HepG2 (cell line): ENCODE data around the gene SLC45A1.

ENCODE experiments used
- CEBPB ChIP-seq: IDR thresholded peaks from 2 replicates; pipeline ENCODE4 v1.6.1; 2011; ENCODE audit warnings: low read depth, low read length, improper control_type of control experiment, borderline replicate concordance
- EZH2 ChIP-seq: conservative IDR thresholded peaks from 2 replicates; pipeline ENCODE4 v1.6.1; 2012; ENCODE audit warnings: mild to moderate bottlenecking, low read depth, low read length, moderate library complexity
- GABPB1 ChIP-seq: IDR thresholded peaks from 2 replicates; pipeline ENCODE4 v1.6.1; 2016; ENCODE audit warnings: mild to moderate bottlenecking, missing genetic modification reagents, moderate library complexity, missing compliant biosample characterization
- MEIS1 ChIP-seq: sonication (generic); formaldehyde crosslinking; IDR thresholded peaks from 2 replicates; pipeline ENCODE4 v1.9.0; 2021; ENCODE audit warnings: mild to moderate bottlenecking, missing genetic modification reagents, moderate library complexity, borderline replicate concordance
- NBN ChIP-seq: fragments of 450-650 bp; conservative IDR thresholded peaks from 2 replicates; pipeline ENCODE4 v1.6.1; 2017
- NR3C1 ChIP-seq: sonication (generic); formaldehyde crosslinking; IDR thresholded peaks from 2 replicates; pipeline ENCODE4 v1.4.0; 2020; ENCODE audit warnings: missing genetic modification reagents
- POLR2A ChIP-seq, 2 experiments: IDR thresholded peaks; 2 replicates each; pipeline ENCODE4 v1.6.1; 2011; ENCODE audit warnings: low read depth in 2 of 2, low read length in 2 of 2, mild to moderate bottlenecking in 1 of 2, moderate library complexity in 1 of 2; ENCODE audit not compliant: insufficient read depth in 1 of 2
- ZNF142 ChIP-seq: sonication (generic); formaldehyde crosslinking; IDR thresholded peaks from 2 replicates; pipeline ENCODE4 v1.4.0; 2020; ENCODE audit warnings: missing genetic modification reagents
- TF ChIP-seq, protein P1 (sequence below): sonication (generic); formaldehyde crosslinking; IDR thresholded peaks from 2 replicates; pipeline ENCODE4 v1.5.0; 2020; ENCODE audit warnings: mild to moderate bottlenecking, missing genetic modification reagents, moderate library complexity

DNA sequence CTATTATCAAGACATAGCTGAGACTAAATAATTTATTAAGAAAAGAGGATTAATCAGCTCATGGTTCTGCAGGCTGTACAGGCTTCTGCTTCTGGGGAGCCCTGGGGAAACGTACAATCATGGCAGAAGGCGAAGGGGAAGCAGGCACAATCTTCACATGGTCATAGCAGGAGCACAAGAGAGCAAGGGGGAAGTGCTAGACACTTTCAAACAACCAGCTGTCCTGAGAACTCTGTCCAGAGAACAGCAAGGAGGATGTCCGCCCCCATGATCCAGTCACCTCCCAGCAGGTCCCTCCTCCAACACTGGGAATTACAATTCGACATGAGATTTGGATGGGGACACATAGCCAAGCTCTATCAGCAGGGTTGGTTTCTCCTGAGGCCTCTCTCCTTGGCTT lies 10.3 kb upstream of the SLC45A1 start:
- no peak for TF ChIP-seq ZNF142 (CRISPR knock-in tag)
- TF ChIP-seq, protein P1, sequence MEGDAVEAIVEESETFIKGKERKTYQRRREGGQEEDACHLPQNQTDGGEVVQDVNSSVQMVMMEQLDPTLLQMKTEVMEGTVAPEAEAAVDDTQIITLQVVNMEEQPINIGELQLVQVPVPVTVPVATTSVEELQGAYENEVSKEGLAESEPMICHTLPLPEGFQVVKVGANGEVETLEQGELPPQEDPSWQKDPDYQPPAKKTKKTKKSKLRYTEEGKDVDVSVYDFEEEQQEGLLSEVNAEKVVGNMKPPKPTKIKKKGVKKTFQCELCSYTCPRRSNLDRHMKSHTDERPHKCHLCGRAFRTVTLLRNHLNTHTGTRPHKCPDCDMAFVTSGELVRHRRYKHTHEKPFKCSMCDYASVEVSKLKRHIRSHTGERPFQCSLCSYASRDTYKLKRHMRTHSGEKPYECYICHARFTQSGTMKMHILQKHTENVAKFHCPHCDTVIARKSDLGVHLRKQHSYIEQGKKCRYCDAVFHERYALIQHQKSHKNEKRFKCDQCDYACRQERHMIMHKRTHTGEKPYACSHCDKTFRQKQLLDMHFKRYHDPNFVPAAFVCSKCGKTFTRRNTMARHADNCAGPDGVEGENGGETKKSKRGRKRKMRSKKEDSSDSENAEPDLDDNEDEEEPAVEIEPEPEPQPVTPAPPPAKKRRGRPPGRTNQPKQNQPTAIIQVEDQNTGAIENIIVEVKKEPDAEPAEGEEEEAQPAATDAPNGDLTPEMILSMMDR (CRISPR knock-in tag), result no peak
- TF ChIP-seq NR3C1 (CRISPR knock-in tag), result no peak
- no peak for TF ChIP-seq GABPB1 (CRISPR knock-in tag)
- TF ChIP-seq MEIS1 (CRISPR knock-in tag), result no peak
- TF ChIP-seq POLR2A (IDR thresholded peaks at IDR 0.05; ENCODE audit: insufficient read depth in 1 of 2, low read depth in 2 of 2, low read length in 2 of 2), result no peak
- TF ChIP-seq EZH2, result no peak
- TF ChIP-seq CEBPB, result no peak
- TF ChIP-seq NBN, result no peak
